Neuronal stem cell (in vitro differentiated cells): Measurements from ENCODE around the gene ZDHHC9.
"Not testable (repeated sequence)": the region's sequence is repeated elsewhere in the genome, so short reads cannot be mapped to it uniquely, and the experiment has no call there.

Experiments
- DNase-seq: peaks from one replicate; pipeline ENCODE4 v3.0.0-alpha.2; 2013; ENCODE audit warnings: low spot score
- H2AFZ ChIP-seq: one replicate; pipeline ENCODE4 v1.6.1; 2013; ENCODE audit warnings: mild to moderate bottlenecking, low read length, inconsistent platforms
- H2AK5ac ChIP-seq: 2 replicates; pipeline ENCODE4 v1.6.1; 2013; ENCODE audit warnings: low read depth, mild to moderate bottlenecking, inconsistent platforms, low read length, moderate library complexity, mixed read lengths
- H2BK120ac ChIP-seq: 2 replicates; pipeline ENCODE4 v1.6.1; 2013; ENCODE audit warnings: low read depth, mild to moderate bottlenecking, inconsistent platforms, low read length, moderate library complexity, mixed read lengths
- H2BK12ac ChIP-seq: one replicate; pipeline ENCODE4 v1.6.1; 2013; ENCODE audit warnings: low read length, inconsistent platforms
- H2BK15ac ChIP-seq: 2 replicates; pipeline ENCODE4 v1.6.1; 2013; ENCODE audit warnings: mild to moderate bottlenecking, low read length, inconsistent platforms, mixed read lengths
- H2BK5ac ChIP-seq: one replicate; pipeline ENCODE4 v1.6.1; 2013; ENCODE audit warnings: inconsistent platforms, mild to moderate bottlenecking, low read length, moderate library complexity
- H3K14ac ChIP-seq: one replicate; pipeline ENCODE4 v1.6.1; 2013; ENCODE audit warnings: low read length, inconsistent platforms
- H3K18ac ChIP-seq: 2 replicates; pipeline ENCODE4 v1.6.1; 2013; ENCODE audit warnings: low read length, inconsistent platforms
- H3K23ac ChIP-seq: 2 replicates; pipeline ENCODE4 v1.6.1; 2013; ENCODE audit warnings: low read depth, mild to moderate bottlenecking, mixed read lengths, low read length, inconsistent platforms; ENCODE audit not compliant: poor library complexity
- H3K27ac ChIP-seq: replicated peaks from 3 replicates; pipeline ENCODE4 v1.5.1; 2013; ENCODE audit warnings: low read length, inconsistent platforms
- H3K27me3 ChIP-seq, 3 experiments: 2 replicates each; pipeline ENCODE4 v1.6.1; 2013; ENCODE audit warnings: low read length in 3 of 3, mild to moderate bottlenecking in 2 of 3, inconsistent platforms in 1 of 3, low read depth in 1 of 3, mixed read lengths in 1 of 3, moderate library complexity in 1 of 3; ENCODE audit not compliant: control insufficient read depth in 3 of 3, insufficient read depth in 3 of 3
- H3K36me3 ChIP-seq, 2 donors: replicated peaks in 1 of 2; 2 replicates each; pipeline ENCODE4 v1.6.1; 2013; ENCODE audit warnings: low read length in 2 of 2; ENCODE audit not compliant: control insufficient read depth in 2 of 2, insufficient read depth in 2 of 2
- H3K4ac ChIP-seq: 2 replicates; pipeline ENCODE4 v1.6.1; 2013; ENCODE audit warnings: inconsistent platforms, mild to moderate bottlenecking, low read length, moderate library complexity
- H3K4me1 ChIP-seq, 2 donors: 1 replicate in 1 of 2; 2 replicates in 1 of 2; pipeline ENCODE4 v1.6.1; 2013; ENCODE audit warnings: low read length in 2 of 2, low read depth in 1 of 2; ENCODE audit not compliant: control insufficient read depth in 2 of 2, insufficient read depth in 1 of 2
- H3K4me2 ChIP-seq: one replicate; pipeline ENCODE4 v1.6.1; 2013; ENCODE audit warnings: mild to moderate bottlenecking, low read length, inconsistent platforms; ENCODE audit not compliant: insufficient read depth, poor library complexity, severe bottlenecking
- H3K4me3 ChIP-seq, 2 donors: 2 replicates each; pipeline ENCODE4 v1.5.1; 2013; ENCODE audit warnings: low read length in 2 of 2, mild to moderate bottlenecking in 2 of 2, inconsistent platforms in 1 of 2, moderate library complexity in 1 of 2
- H3K79me1 ChIP-seq: one replicate; pipeline ENCODE4 v1.6.1; 2013; ENCODE audit warnings: low read depth, mild to moderate bottlenecking, inconsistent platforms, low read length, moderate library complexity
- H3K9ac ChIP-seq: one replicate; pipeline ENCODE4 v1.6.1; 2013; ENCODE audit warnings: mild to moderate bottlenecking, low read depth, low read length, inconsistent platforms; ENCODE audit not compliant: poor library complexity
- H3K9me3 ChIP-seq, 2 donors: replicated peaks in 1 of 2; 2 replicates each; pipeline versions ENCODE3 to v1.6.1; 2013; ENCODE audit warnings: low read length in 2 of 2, mild to moderate bottlenecking in 2 of 2, inconsistent platforms in 1 of 2, low read depth in 1 of 2, mixed read lengths in 1 of 2, moderate library complexity in 1 of 2; ENCODE audit not compliant: control insufficient read depth in 2 of 2, insufficient read depth in 1 of 2
- H4K8ac ChIP-seq: one replicate; pipeline ENCODE4 v1.6.1; 2013; ENCODE audit warnings: low read depth, mild to moderate bottlenecking, inconsistent platforms, low read length, moderate library complexity
- H4K91ac ChIP-seq: one replicate; pipeline ENCODE4 v1.6.1; 2013; ENCODE audit warnings: low read length, low read depth, mild to moderate bottlenecking, inconsistent platforms; ENCODE audit not compliant: poor library complexity
- WGBS, 2 donors: extraction: QIAGEN DNeasy Blood & Tissue Kit; methylation state at CpG; one replicate each; pipeline ENCODE4 v1.1.7; 2013; ENCODE audit warnings: missing lambda C conversion rate in 2 of 2, mixed read lengths in 1 of 2; ENCODE audit not compliant: insufficient read length in 2 of 2, insufficient replicate concordance in 1 of 2; ENCODE audit errors: extremely low coverage in 2 of 2; 5-methylcytosine and 5-hydroxymethylcytosine counted together

ZDHHC9 gene

DNA sequence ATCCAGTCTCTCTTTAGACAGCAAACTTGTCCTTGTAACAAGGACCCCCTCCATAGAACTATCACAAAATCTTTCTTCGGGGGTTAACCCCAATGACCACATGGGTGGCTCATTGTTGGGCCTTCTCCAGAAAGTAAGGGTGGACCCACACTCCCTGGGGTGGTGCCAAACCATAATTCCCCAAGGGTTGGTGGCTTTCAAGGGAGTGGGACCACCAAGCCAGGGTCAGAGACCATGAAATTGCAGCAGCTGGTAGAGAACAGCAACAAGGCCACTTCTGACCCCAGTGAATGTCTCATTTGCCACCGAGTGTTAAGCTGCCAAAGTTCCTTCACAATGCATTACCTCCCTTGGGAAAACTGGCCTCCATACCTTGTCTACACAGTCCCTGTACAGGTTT is 28.8 kb upstream of the ZDHHC9 start:
- Histone ChIP-seq H2BK120ac (no peak overlapping the region), H3K4me2 (no peak overlapping the region), H3K79me1 (no peaks in the 10 kb centered on the region), H3K18ac (no peak overlapping the region), H4K8ac (no peak overlapping the region), H3K9ac (no peak overlapping the region), H2BK5ac (no peak overlapping the region), H3K14ac (no peak overlapping the region), H3K4me3 (no peak overlapping the region), H2AK5ac (no peak overlapping the region), H2BK12ac (no peak overlapping the region), H3K27ac (no peak overlapping the region), H2BK15ac (no peak overlapping the region), H3K9me3 (no peaks in the 10 kb centered on the region), H3K36me3 (no peaks in the 10 kb centered on the region), H3K4ac (no peak overlapping the region), H3K4me1 (no peaks in the 10 kb centered on the region), H3K27me3 (peaks cover 0 to 5% (median 0%) of the 10 kb centered on the region in 3 experiments), H4K91ac (no peak overlapping the region), H3K23ac (no peak overlapping the region), H2AFZ (no peak overlapping the region)
- DNase-seq = no peak
- no CpG with 5 or more reads among the region's 2 CpGs for WGBS, 2 donors

DNA sequence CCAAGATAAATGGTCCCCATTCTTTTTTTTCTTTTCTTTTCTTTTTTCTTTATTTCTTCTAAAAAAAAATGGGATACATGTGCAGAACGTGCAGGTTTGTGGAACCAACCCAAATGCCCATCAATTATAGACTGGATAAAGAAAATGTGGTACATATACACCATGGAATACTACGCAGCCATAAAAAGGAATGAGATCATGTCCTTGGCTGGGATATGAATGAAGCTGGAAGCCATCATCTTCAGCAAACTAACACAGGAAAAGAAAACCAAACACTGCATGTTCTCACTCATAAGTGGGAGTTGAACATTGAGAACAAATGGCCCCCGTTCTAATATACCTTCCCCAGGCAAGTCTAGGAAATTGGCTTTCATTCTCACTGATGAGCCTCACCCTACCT is 22.6 kb upstream of the ZDHHC9 start:
- not testable (repeated sequence) for H2BK15ac ChIP-seq, H3K9me3 ChIP-seq, H3K4me2 ChIP-seq, H3K4me3 ChIP-seq, H3K36me3 ChIP-seq, H2AK5ac ChIP-seq, H3K14ac ChIP-seq, DNase-seq, H2BK12ac ChIP-seq, H2BK120ac ChIP-seq, H3K79me1 ChIP-seq, H3K23ac ChIP-seq, H2BK5ac ChIP-seq, H3K18ac ChIP-seq, H3K27ac ChIP-seq, H4K8ac ChIP-seq, H3K4ac ChIP-seq, H2AFZ ChIP-seq, H3K9ac ChIP-seq, H4K91ac ChIP-seq, H3K4me1 ChIP-seq
- no CpG with 5 or more reads among the region's 3 CpGs for WGBS, 2 donors
- H3K27me3 ChIP-seq = peaks cover 0 to 13% (median 0%) of the 10 kb centered on the region in 3 experiments

DNA sequence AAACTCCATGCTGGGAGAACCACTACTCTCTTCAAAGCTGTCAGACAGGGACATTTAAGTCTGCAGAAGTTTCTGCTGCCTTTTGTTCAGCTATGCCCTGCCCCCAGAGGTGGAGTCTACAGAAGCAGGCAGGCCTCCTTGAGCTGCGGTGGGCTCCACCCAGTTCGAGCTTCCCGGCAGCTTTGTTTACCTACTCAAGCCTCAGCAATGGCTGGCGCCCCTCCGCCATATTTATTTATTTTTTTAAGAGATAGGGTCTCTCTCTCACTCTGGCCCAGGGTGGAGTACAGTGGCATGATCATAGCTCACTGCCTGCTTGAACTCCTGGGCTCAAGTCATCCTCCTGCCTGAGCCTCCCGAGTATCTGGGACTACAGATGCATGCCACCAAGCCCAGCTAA is 15.4 kb upstream of the ZDHHC9 start:
- H2BK15ac ChIP-seq, H4K91ac ChIP-seq, H2BK120ac ChIP-seq, H4K8ac ChIP-seq, H3K9me3 ChIP-seq, H3K14ac ChIP-seq, H2AK5ac ChIP-seq, H3K79me1 ChIP-seq, H3K36me3 ChIP-seq, H3K18ac ChIP-seq, H3K23ac ChIP-seq, H3K4me3 ChIP-seq, H3K4me2 ChIP-seq, H3K4ac ChIP-seq, DNase-seq, H2BK5ac ChIP-seq, H3K27me3 ChIP-seq, H3K4me1 ChIP-seq, H3K9ac ChIP-seq, H3K27ac ChIP-seq, H2BK12ac ChIP-seq: not testable (repeated sequence)
- no CpG with 5 or more reads among the region's 6 CpGs for WGBS, 2 donors
- H2AFZ ChIP-seq = peak overlapping the region; percentile 72

DNA sequence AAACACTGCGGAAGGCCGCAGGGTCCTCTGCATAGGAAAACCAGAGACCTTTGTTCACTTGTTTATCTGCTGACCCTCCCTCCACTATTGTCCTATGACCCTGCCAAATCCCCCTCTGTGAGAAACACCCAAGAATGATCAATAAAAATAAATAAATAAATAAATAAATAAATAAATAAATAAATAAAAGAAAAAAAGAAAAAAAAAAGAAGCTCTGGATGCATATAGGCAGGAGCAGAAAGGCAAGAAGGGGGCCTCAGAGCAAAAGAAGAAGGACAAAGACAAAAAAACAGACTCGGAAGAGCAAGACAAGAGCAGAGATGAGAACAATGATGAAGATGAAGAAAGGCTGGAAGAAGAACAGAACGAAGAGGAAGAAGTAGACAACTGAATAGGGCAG is 8.1 kb upstream of the ZDHHC9 start:
- H3K36me3 ChIP-seq, H2AK5ac ChIP-seq, H3K27me3 ChIP-seq, H2BK15ac ChIP-seq, H3K23ac ChIP-seq, H3K9me3 ChIP-seq, H3K4me1 ChIP-seq, H4K8ac ChIP-seq, H3K4me3 ChIP-seq, H4K91ac ChIP-seq, H3K27ac ChIP-seq, H2BK120ac ChIP-seq, H3K4me2 ChIP-seq, H3K4ac ChIP-seq, DNase-seq, H2BK12ac ChIP-seq, H2AFZ ChIP-seq, H3K14ac ChIP-seq, H2BK5ac ChIP-seq, H3K18ac ChIP-seq, H3K79me1 ChIP-seq, H3K9ac ChIP-seq: not testable (repeated sequence)
- WGBS, 2 donors = no CpG with 5 or more reads among the region's 4 CpGs
